Stimulated activated CD4-positive, alpha-beta T cell treated with anti-CD3 and anti-CD28 coated beads, Interleukin-2, amount 100 ng/mL, for 4 hours (primary cell): ENCODE results near the gene MYRFL.

Experiments
- DNase-seq: peaks from one replicate; pipeline ENCODE4 v3.0.0-alpha.2; 2020; ENCODE audit warnings: low read depth

Gene MYRFL

GRCh38 chr12:69897744-69898143 is 72.7 kb downstream of the MYRFL start:
- no peak for DNase-seq

GRCh38 chr12:69898236-69898635 is 73.2 kb downstream of the MYRFL start:
- no peak for DNase-seq

GRCh38 chr12:69900720-69901131 is 75.7 kb downstream of the MYRFL start:
- peak; percentile 26 for DNase-seq

- DNase-seq = no peak
These were observed 76.3 kb downstream of the MYRFL start for GRCh38 chr12:69901221-69901905.

- DNase-seq = no peak
These were observed 78.5 kb downstream of the MYRFL start for GRCh38 chr12:69903548-69903947.

- no peak for DNase-seq
These were observed 79.8 kb downstream of the MYRFL start for GRCh38 chr12:69904777-69905176.

- DNase-seq = no peak
These were observed 80.8 kb downstream of the MYRFL start for GRCh38 chr12:69905801-69906200.

GRCh38 chr12:69906411-69907216 is 81.6 kb downstream of the MYRFL start:
- DNase-seq = no peak

- DNase-seq = no peak
These were observed 83.2 kb downstream of the MYRFL start for GRCh38 chr12:69908203-69908602.

- DNase-seq = no peak
These were observed 85.7 kb downstream of the MYRFL start for GRCh38 chr12:69910694-69911093.

- DNase-seq = no peak
These were observed 88.5 kb downstream of the MYRFL start for GRCh38 chr12:69913526-69913925.

GRCh38 chr12:69915964-69916363 is 90.9 kb downstream of the MYRFL start:
- DNase-seq = no peak

- no peak for DNase-seq
These were observed 91.7 kb downstream of the MYRFL start for GRCh38 chr12:69916544-69917235.

GRCh38 chr12:69918287-69918686 is 93.3 kb downstream of the MYRFL start:
- DNase-seq = no peak

- DNase-seq = no peak
These were observed 94.5 kb downstream of the MYRFL start for GRCh38 chr12:69919495-69919894.

- DNase-seq = no peak
These were observed 96.8 kb downstream of the MYRFL start for GRCh38 chr12:69921831-69922230.

- DNase-seq = no peak
These were observed 98.0 kb downstream of the MYRFL start for GRCh38 chr12:69922999-69923398.

- DNase-seq = no peak
These were observed 100.3 kb downstream of the MYRFL start for GRCh38 chr12:69925291-69925690.

- DNase-seq = no peak
These were observed 102.1 kb downstream of the MYRFL start for GRCh38 chr12:69927164-69927563.

- no peak for DNase-seq
These were observed 104.1 kb downstream of the MYRFL start for GRCh38 chr12:69929125-69929524.

- DNase-seq = no peak
These were observed 104.5 kb downstream of the MYRFL start for GRCh38 chr12:69929531-69929930.

GRCh38 chr12:69931569-69931968 is 106.5 kb downstream of the MYRFL start:
- no peak for DNase-seq

- DNase-seq = no peak
These were observed 107.1 kb downstream of the MYRFL start for GRCh38 chr12:69932154-69932553.
